Type B pancreatic cell (in vitro differentiated cells): Measurements from ENCODE around the gene APOBEC2. TPM values are rescaled to one million over a fixed set of nuclear protein-coding genes. Genes with fewer than 3 reads are reported as not detected.
A peak's percentile ranks its signal among the peaks of the same experiment; 100 is the strongest.

Source experiments
- DNase-seq: peaks from one replicate; pipeline ENCODE4 v3.0.0; 2021; ENCODE audit warnings: mixed read lengths; ENCODE audit not compliant: unreplicated experiment; ENCODE audit errors: extremely low spot score
- H3K27ac Mint-ChIP-seq: 2 replicates; pipeline ENCODE4 v1.8.0; 2021; ENCODE audit warnings: mild to moderate bottlenecking, mixed read lengths
- H3K27me3 Mint-ChIP-seq: 2 replicates; pipeline ENCODE4 v1.8.0; 2021; ENCODE audit warnings: mixed read lengths
- H3K36me3 Mint-ChIP-seq: 2 replicates; pipeline ENCODE4 v1.8.0; 2021; ENCODE audit warnings: mixed read lengths
- H3K4me1 Mint-ChIP-seq: one replicate; pipeline ENCODE4 v1.8.0; 2021; ENCODE audit warnings: mixed read lengths; ENCODE audit not compliant: unreplicated experiment
- H3K4me3 Mint-ChIP-seq: 2 replicates; pipeline ENCODE4 v1.8.0; 2021; ENCODE audit warnings: mild to moderate bottlenecking, mixed read lengths
- H3K9me3 Mint-ChIP-seq: 2 replicates; pipeline ENCODE4 v1.8.0; 2021; ENCODE audit warnings: mixed read lengths
- CTCF ChIP-seq: fragments of 200-600 bp; sonication (generic); conservative IDR thresholded peaks from 2 replicates; pipeline ENCODE4 v1.5.0; 2021; ENCODE audit warnings: antibody characterized with exemption, mild to moderate bottlenecking
- total RNA-seq: library from RNA; stranded (reverse); gene quantifications from 2 replicates; pipeline ENCODE4 v1.2.1, GENCODE V29; 2021; ENCODE audit warnings: low replicate concordance

APOBEC2 gene
- total RNA-seq, 1 donor from 2014 or later, result 1.5 TPM

DNA sequence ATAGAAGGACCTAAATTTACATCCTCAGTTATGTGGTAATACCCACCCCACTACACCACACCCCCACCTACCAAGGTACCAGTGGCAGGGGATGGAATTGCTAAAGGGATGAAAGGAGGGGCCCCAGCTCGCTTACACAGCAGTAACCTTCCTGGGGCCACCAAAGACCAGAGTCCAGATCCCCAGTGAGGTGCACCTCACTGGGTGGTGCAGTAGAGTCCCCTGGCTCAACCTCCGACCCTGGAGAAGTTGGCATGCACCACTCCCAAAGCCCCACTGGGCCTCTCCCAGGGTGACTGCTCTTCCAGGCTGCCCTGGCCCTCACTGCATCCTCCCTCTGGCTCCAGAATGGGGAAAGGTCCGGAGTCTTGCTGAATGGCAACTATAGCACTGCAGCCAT lies 14.8 kb upstream of the APOBEC2 start:
- DNase-seq, result no peak
- no peak for TF ChIP-seq CTCF
- H3K4me1 Mint-ChIP-seq, result peaks cover 24% of the 10 kb centered on the region
- no peaks in the 10 kb centered on the region for H3K27me3 Mint-ChIP-seq
- no peaks in the 10 kb centered on the region for H3K36me3 Mint-ChIP-seq
- H3K27ac Mint-ChIP-seq, result no peak overlapping the region
- no peaks in the 10 kb centered on the region for H3K9me3 Mint-ChIP-seq
- H3K4me3 Mint-ChIP-seq, result no peak overlapping the region

DNA sequence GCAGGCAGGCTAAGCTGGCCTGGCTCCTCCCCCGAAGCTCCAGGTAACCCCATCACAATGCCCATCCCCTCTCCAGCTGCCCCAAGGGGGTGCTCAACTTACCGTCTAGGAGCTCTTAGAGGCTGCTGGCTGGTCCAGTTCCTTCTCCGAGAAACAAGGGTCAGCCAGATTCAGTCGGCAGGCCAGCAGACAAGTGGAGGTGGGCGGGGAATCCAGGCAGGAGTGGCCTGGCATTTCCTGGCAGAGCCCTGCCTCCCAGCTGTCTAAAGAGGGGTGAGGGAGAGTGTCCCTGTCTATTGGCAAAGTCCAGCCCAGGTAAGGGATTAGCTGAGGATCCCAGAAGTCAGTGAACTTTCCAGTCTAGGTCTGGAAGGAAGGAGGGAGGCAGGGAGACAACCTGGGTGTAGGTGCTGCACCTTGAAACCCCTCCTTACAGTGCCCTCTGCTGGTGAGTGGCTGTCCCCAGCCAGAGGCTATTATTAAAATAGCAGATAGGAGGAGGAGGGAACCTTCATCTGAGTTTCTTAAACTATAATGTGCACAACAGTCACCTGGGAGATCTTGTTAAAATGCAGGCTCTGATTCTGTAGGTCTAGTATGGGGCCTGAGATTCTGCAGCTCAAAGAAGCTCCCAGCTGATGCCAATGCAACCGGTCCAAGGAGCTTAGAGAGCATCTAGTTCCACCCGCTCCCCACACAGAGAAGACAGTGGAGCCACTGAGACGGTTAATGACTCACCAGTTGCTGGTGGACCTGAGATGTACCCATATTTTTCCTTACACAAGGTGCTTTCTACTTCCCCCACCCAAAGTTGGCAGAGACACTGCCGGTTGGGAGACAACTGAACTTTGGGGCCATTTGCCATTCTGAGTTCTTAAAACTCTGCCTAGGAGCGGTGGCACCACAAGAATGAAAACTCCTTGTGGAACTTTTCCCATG lies 13.7 kb upstream of the APOBEC2 start, which contains the start of gene UNC5CL:
UNC5CL (minus strand) TSS at position 162 of the 939 bp plus-strand sequence. CDS start 4,147 bp downstream, outside the sequence.
- Mint-ChIP-seq H3K36me3 (no peaks in the 10 kb centered on the region), H3K4me3 (peak within 1 kb of the TSS; percentile 74), H3K27me3 (no peaks in the 10 kb centered on the region), H3K4me1 (peaks cover 24% of the 10 kb centered on the region), H3K27ac (peak within 1 kb of the TSS; percentile 63), H3K9me3 (no peaks in the 10 kb centered on the region)
- no peak for DNase-seq
- TF ChIP-seq CTCF, result peak; percentile 73

DNA sequence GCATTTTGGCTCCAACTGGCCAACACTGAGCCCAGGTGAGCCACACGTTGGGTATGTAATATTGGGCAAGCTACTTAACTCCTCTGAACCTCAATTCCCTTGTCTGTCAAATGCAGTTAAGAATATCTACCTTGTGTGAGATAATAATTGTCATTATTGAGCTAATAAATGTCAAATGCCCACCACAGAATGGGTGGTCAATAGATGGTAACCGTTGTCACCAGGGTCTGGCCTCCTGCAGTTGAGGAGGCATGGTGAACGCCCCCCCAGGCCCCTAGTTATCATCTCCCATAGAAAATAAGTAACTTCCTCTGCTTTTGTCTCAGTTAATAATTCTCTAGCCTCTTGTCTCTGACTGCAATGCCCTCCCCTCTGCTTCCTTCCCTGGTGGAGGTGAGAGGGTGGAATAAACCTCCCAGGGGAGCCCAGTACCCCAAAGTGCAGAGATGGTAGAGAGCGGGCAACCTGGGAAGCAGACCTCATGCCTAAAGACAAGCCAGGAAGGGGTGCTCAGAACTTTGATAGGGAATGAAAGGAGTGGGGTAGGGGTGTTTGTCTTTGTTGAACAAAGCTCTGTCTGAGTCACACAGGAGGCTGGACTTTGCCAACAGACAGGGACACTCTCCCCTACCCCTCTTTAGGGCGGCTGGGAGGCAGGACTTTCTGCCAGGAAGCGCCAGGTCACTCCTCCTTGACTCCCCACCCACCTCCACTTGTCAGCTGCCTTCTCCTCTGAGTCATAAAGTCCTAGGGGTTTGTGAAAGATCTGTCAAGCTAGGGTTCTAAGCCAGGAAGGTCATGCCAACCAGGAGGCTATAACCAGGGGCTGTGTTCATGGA lies 12.7 kb upstream of the APOBEC2 start:
- no peaks in the 10 kb centered on the region for H3K9me3 Mint-ChIP-seq
- peaks cover 24% of the 10 kb centered on the region for H3K4me1 Mint-ChIP-seq
- peak overlapping the region; percentile 34 for H3K4me3 Mint-ChIP-seq
- no peaks in the 10 kb centered on the region for H3K27me3 Mint-ChIP-seq
- TF ChIP-seq CTCF, result no peak
- peak overlapping the region; percentile 63 for H3K27ac Mint-ChIP-seq
- H3K36me3 Mint-ChIP-seq, result no peaks in the 10 kb centered on the region
- DNase-seq, result no peak

GRCh38 chr6:41040940-41041536 lies 12.0 kb upstream of the APOBEC2 start:
- peak overlapping the region; percentile 63 for H3K27ac Mint-ChIP-seq
- H3K36me3 Mint-ChIP-seq, result no peaks in the 10 kb centered on the region
- no peaks in the 10 kb centered on the region for H3K9me3 Mint-ChIP-seq
- no peaks in the 10 kb centered on the region for H3K27me3 Mint-ChIP-seq
- DNase-seq, result no peak
- no peak overlapping the region for H3K4me3 Mint-ChIP-seq
- peaks cover 24% of the 10 kb centered on the region for H3K4me1 Mint-ChIP-seq
- TF ChIP-seq CTCF, result no peak
